ENCODE data around the gene PIWIL1.

The PIWIL1 gene

DNA sequence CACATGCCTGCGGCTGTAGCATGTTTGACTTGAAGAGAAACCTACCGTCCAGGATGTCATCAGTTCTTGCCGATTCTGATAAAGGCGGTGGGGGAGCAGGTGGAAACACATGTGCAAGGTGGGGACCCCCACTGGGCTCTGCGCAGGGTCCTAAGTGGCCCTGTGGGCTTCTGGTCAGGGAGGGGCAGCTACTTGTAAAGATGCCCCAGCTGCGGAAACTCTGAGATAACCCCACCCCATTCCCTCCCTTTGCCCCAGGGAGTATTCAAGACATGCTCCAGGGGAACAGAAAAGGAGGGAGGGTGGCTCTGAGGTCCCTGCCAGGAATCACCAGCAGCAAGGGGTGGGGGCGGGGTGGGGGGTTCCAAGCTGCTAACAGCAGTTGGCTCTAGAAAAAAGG, 67.6 kb downstream of the PIWIL1 start:
- DNase-seq (ENCODE audit: low read depth) = no peak
- no peak for TF ChIP-seq CTCF (conservative IDR thresholded peaks at IDR 0.05; ENCODE audit: low read depth, low read length)
- H3K4me3 ChIP-seq (ENCODE audit: low read depth, low read length) = no peak overlapping the region

DNA sequence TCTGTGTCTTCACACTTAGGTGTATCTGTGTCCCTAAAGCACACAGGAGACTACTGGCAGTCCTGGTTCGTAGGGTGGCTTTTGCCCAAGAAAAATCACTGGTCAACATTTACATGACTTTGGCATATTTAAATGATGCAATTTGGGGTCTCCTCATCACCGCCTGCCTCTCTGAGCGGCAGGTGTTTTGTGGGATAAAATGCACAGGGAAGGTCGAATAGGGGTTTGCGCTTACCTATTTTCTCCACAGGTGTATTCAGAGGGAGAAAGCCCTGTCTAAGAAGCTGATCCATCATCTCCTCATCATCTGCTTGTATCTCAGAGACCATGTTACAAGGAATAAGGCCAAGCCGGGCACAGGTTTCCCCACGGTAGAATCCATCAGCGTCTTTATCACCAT, 74.7 kb downstream of the PIWIL1 start:
- no peak for DNase-seq (ENCODE audit: low read depth)
- H3K4me3 ChIP-seq (ENCODE audit: low read depth, low read length) = no peak overlapping the region
- no peak for TF ChIP-seq CTCF (conservative IDR thresholded peaks at IDR 0.05; ENCODE audit: low read depth, low read length)

DNA sequence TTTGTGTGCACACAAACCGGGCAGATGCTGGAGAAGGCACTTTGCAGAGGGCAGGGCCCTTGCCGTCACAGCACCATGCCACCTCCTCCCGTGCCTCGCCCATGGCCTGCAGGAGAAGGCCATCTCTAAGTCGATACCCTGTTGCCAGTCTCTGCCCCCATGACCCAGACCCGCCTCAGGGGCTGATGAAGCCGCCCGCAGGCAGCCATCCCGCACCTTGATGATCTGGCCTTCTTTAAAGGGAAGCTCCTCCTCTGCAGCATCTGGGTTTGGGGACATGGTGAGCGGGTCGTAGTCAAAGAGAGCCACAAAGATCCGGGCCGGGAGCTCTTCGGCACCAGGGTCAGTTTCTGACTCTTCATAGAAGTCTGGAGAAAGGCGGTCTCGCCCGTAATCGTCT, 76.2 kb downstream of the PIWIL1 start:
- no peak overlapping the region for H3K4me3 ChIP-seq (ENCODE audit: low read depth, low read length)
- no peak for TF ChIP-seq CTCF (conservative IDR thresholded peaks at IDR 0.05; ENCODE audit: low read depth, low read length)
- DNase-seq (ENCODE audit: low read depth) = no peak

DNA sequence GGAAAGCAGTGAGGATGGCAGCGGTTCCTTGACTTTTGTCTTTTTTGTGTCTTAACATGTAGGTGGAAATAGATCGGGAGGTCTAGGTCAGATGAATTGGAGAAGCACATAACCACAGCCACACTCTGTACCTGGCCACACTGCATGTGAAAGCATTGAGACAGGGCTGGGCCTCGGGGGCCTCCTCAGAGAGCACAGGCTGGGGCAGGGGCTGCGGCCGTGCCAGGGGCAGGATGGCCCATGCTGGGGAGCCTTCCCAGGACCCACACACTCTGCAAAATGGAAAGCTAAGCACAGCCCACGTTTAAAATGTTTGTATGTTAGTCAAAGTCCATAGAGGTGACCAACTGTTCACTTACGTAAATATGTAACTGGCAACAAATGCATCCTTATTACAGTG, 76.7 kb downstream of the PIWIL1 start:
- no peak for DNase-seq (ENCODE audit: low read depth)
- H3K4me3 ChIP-seq (ENCODE audit: low read depth, low read length) = no peak overlapping the region
- TF ChIP-seq CTCF (conservative IDR thresholded peaks at IDR 0.05; ENCODE audit: low read depth, low read length) = no peak

GRCh38 chr12:130418251-130418650, 80.6 kb downstream of the PIWIL1 start:
- DNase-seq (ENCODE audit: low read depth) = no peak
- TF ChIP-seq CTCF (conservative IDR thresholded peaks at IDR 0.05; ENCODE audit: low read depth, low read length) = no peak

DNA sequence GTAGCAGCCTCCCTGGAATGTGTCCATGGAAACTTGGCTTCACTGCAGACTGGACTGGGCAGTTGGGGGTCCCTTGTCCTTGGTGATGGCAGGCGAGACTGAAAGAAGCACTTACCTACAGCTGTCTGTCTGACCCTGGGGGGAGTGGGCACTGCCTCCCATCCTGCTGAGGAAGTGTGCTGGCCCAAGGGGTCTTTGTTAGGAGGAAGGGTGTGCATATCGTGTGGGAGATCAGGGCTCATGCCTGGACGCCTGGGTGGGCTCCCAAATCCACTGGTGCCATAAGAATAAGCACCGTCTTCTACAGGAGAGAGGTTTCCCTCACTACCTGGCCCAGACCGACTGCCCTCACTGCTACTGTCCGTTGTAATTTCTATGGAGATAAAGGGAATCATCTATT, 81.4 kb downstream of the PIWIL1 start:
- TF ChIP-seq CTCF (conservative IDR thresholded peaks at IDR 0.05; ENCODE audit: low read depth, low read length) = no peak
- H3K4me3 ChIP-seq (ENCODE audit: low read depth, low read length) = no peak overlapping the region

More at GRCh38 chr12:130418251-130418650, 80.6 kb downstream of the PIWIL1 start:
- H3K4me3 ChIP-seq (ENCODE audit: low read depth, low read length) = no peak overlapping the region

DNA sequence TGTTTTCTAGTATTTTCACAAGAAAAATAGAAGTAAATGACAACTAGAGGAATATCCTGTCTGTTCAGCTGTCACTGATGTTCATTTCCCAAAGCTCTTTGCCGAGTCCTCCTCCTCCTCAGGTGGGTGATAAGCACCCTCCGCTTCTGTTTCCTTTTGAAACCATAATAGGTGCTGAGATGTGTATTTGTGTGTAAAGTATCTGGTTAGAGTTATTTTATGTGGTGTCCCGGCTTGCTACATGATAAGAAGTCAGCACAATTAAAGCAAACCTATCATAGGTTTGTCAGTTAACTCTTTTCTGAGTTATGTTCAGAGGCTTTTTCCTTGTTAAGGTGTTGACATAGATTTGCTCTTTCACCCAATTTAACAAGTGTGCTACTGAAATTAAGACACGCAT, 82.4 kb downstream of the PIWIL1 start:
- DNase-seq (ENCODE audit: low read depth) = no peak
- H3K4me3 ChIP-seq (ENCODE audit: low read depth, low read length) = no peak overlapping the region
- TF ChIP-seq CTCF (conservative IDR thresholded peaks at IDR 0.05; ENCODE audit: low read depth, low read length) = no peak

More for the DNA sequence above, 81.4 kb downstream of the PIWIL1 start:
- DNase-seq (ENCODE audit: low read depth) = no peak
